Astrocyte (in vitro differentiated cells and primary cell): ENCODE results near the gene RALGAPA2.

Experiments used
- EZH2 ChIP-seq: IDR thresholded peaks from 2 replicates; pipeline ENCODE4 v1.6.1; 2012; ENCODE audit warnings: mild to moderate bottlenecking, low read length, inconsistent platforms; ENCODE audit not compliant: insufficient read depth
- TF ChIP-seq, protein P1 (sequence below): IDR thresholded peaks from 2 replicates; pipeline ENCODE4 v1.5.1; 2011; ENCODE audit warnings: low read depth, mild to moderate bottlenecking, inconsistent platforms, low read length, moderate library complexity; ENCODE audit not compliant: insufficient read depth

- TF ChIP-seq, protein P1, sequence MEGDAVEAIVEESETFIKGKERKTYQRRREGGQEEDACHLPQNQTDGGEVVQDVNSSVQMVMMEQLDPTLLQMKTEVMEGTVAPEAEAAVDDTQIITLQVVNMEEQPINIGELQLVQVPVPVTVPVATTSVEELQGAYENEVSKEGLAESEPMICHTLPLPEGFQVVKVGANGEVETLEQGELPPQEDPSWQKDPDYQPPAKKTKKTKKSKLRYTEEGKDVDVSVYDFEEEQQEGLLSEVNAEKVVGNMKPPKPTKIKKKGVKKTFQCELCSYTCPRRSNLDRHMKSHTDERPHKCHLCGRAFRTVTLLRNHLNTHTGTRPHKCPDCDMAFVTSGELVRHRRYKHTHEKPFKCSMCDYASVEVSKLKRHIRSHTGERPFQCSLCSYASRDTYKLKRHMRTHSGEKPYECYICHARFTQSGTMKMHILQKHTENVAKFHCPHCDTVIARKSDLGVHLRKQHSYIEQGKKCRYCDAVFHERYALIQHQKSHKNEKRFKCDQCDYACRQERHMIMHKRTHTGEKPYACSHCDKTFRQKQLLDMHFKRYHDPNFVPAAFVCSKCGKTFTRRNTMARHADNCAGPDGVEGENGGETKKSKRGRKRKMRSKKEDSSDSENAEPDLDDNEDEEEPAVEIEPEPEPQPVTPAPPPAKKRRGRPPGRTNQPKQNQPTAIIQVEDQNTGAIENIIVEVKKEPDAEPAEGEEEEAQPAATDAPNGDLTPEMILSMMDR, result no peak
- no peak for TF ChIP-seq EZH2
Observed at GRCh38 chr20:20371083-20371482, 341.4 kb downstream of the RALGAPA2 start.
